ENCODE data around the gene NKAIN2.
"Not testable (repeated sequence)": the region's sequence is repeated elsewhere in the genome, so short reads cannot be mapped to it uniquely, and the experiment has no call there.

NKAIN2 gene

DNA sequence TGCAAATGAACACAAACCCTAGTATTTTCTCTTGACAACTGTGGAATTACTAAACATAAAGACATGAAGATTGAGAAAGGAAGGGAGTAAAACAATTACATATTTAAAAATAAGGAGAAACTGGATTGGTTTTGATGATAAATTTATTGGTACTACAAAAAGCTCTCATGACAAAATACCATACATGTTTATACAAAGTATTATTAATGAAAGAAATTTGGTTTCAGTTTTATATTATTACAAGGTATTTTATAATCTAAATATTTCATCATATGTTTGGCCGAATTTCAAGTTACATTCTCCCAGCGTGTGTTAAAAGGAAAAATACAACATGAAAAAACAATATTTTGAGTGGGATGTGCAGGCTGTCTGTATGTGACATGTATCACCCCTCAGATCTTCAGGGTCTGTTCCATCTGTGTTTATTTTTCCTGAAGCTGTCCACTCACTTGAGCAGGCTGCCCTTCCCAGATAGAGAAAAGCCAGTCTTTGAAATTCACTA, 568.4 kb downstream of the NKAIN2 start:
- Histone ChIP-seq H3K27ac (ENCODE audit: low read depth, low read length) (no peak overlapping the region), H3K9ac (ENCODE audit: low read depth in 1 of 2, low read length in 2 of 2) (no peak overlapping the region), H3K27me3 (ENCODE audit: control insufficient read depth in 1 of 2, insufficient read depth in 2 of 2, low read length in 2 of 2) (no peaks in the 10 kb centered on the region), H3K9me3 (ENCODE audit: control insufficient read depth in 1 of 2, low read length in 2 of 2) (no peaks in the 10 kb centered on the region), H3K4me1 (ENCODE audit: control insufficient read depth in 1 of 2, insufficient read depth in 2 of 2, low read length in 2 of 2) (no peaks in the 10 kb centered on the region), H3K4me3 (ENCODE audit: low read depth in 1 of 2, low read length in 2 of 2) (no peak overlapping the region), H3K36me3 (ENCODE audit: control insufficient read depth in 1 of 2, insufficient read depth in 2 of 2, low read length in 2 of 2) (no peaks in the 10 kb centered on the region)

DNA sequence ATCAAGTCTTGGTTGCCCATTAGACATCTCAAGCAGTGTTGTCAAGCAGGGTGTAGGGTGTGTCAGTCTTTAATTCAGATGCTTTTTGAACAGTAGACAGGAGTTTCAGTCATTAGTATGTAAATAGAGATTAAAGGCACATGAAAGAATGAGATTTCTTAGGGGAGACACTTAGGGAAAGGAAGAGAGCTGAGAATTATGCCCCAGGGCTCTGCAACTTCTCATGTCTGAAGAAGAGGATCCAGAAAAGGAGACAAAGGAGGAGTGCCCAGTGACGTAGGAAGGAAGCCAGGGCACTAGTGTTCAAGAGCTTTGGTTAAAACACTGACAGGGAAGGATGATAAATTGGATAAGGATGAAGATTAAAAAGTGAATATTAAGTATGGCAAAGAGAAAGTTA, 569.7 kb downstream of the NKAIN2 start:
- no peaks in the 10 kb centered on the region for H3K4me1 ChIP-seq (ENCODE audit: control insufficient read depth in 1 of 2, insufficient read depth in 2 of 2, low read length in 2 of 2)

DNA sequence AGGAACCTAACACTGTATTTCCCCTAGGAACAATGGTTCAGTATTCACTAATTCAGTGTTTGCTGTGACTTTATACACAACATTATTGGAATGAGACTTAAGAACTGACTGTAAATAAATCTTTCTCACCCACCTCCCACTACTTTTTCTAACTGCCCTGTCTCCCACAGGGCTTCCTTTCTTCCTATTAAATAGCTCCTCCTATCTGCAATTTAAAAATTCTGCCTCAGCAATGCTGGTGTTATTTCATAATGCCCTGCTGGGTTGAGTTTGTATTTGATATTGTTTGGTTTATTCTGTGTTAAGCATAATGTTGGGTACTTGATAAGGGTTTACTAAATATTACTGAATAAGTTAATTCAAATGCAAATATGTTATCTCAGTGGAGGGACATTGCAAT, 585.5 kb downstream of the NKAIN2 start:
- Histone ChIP-seq H3K9ac (ENCODE audit: low read depth in 1 of 2, low read length in 2 of 2) (no peak overlapping the region), H3K4me1 (ENCODE audit: control insufficient read depth in 1 of 2, insufficient read depth in 2 of 2, low read length in 2 of 2) (no peaks in the 10 kb centered on the region), H3K27me3 (ENCODE audit: control insufficient read depth in 1 of 2, insufficient read depth in 2 of 2, low read length in 2 of 2) (no peaks in the 10 kb centered on the region), H3K27ac (ENCODE audit: low read depth, low read length) (no peak overlapping the region), H3K36me3 (ENCODE audit: control insufficient read depth in 1 of 2, insufficient read depth in 2 of 2, low read length in 2 of 2) (no peaks in the 10 kb centered on the region), H3K4me3 (ENCODE audit: low read depth in 1 of 2, low read length in 2 of 2) (no peak overlapping the region), H3K9me3 (ENCODE audit: control insufficient read depth in 1 of 2, low read length in 2 of 2) (no peaks in the 10 kb centered on the region)

More for the DNA sequence above, 569.7 kb downstream of the NKAIN2 start:
- no peak overlapping the region for H3K9ac ChIP-seq (ENCODE audit: low read depth in 1 of 2, low read length in 2 of 2)
- no peak overlapping the region for H3K27ac ChIP-seq (ENCODE audit: low read depth, low read length)
- no peaks in the 10 kb centered on the region for H3K9me3 ChIP-seq (ENCODE audit: control insufficient read depth in 1 of 2, low read length in 2 of 2)
- H3K4me3 ChIP-seq (ENCODE audit: low read depth in 1 of 2, low read length in 2 of 2), result no peak overlapping the region
- no peaks in the 10 kb centered on the region for H3K36me3 ChIP-seq (ENCODE audit: control insufficient read depth in 1 of 2, insufficient read depth in 2 of 2, low read length in 2 of 2)
- no peaks in the 10 kb centered on the region for H3K27me3 ChIP-seq (ENCODE audit: control insufficient read depth in 1 of 2, insufficient read depth in 2 of 2, low read length in 2 of 2)

DNA sequence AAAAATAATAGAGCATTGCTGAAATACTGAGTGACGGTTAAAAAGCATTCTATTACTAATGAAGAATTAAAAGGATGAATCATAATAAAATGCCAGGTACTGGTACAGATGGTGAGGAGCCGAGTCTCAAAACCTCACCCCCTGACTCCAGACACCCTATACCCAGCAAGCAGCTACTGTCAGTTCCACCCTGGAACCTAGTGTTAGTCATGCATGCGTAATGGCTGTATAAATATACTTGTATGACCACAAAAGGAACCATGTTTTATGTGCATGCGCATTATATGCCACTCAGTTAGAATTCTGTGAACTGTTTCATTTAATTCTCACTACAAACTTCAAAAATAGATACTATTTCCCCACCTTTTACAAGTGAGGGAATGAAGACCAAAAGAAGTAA, 589.9 kb downstream of the NKAIN2 start:
- H3K9me3 ChIP-seq (ENCODE audit: control insufficient read depth in 1 of 2, low read length in 2 of 2), result no peaks in the 10 kb centered on the region
- no peaks in the 10 kb centered on the region for H3K4me1 ChIP-seq (ENCODE audit: control insufficient read depth in 1 of 2, insufficient read depth in 2 of 2, low read length in 2 of 2)
- H3K36me3 ChIP-seq (ENCODE audit: control insufficient read depth in 1 of 2, insufficient read depth in 2 of 2, low read length in 2 of 2), result no peaks in the 10 kb centered on the region
- no peaks in the 10 kb centered on the region for H3K27me3 ChIP-seq (ENCODE audit: control insufficient read depth in 1 of 2, insufficient read depth in 2 of 2, low read length in 2 of 2)
- H3K4me3 ChIP-seq (ENCODE audit: low read depth in 1 of 2, low read length in 2 of 2), result no peak overlapping the region
- no peak overlapping the region for H3K9ac ChIP-seq (ENCODE audit: low read depth in 1 of 2, low read length in 2 of 2)
- no peak overlapping the region for H3K27ac ChIP-seq (ENCODE audit: low read depth, low read length)

DNA sequence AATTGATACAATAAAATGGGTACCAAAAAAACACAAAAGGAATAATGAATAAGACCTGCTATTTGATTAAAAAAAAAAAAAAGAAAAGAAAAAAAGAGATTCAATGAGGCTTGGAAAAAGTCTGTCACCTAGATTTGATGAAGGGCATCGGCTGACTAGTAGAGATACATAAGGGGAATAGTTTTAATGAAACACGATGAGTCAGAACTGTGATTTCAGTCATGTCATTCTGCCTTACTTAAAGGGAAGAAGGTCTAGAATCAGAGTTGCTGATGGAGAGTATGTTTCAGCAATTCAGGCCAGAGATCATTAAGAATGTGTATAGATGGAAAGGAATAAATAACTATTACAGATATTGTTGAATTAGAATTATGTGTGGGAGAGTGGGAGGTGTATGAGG, 592.7 kb downstream of the NKAIN2 start:
- no peak overlapping the region for H3K4me3 ChIP-seq (ENCODE audit: low read depth in 1 of 2, low read length in 2 of 2)
- no peak overlapping the region for H3K9ac ChIP-seq (ENCODE audit: low read depth in 1 of 2, low read length in 2 of 2)
- no peaks in the 10 kb centered on the region for H3K36me3 ChIP-seq (ENCODE audit: control insufficient read depth in 1 of 2, insufficient read depth in 2 of 2, low read length in 2 of 2)
- H3K27me3 ChIP-seq (ENCODE audit: control insufficient read depth in 1 of 2, insufficient read depth in 2 of 2, low read length in 2 of 2), result no peaks in the 10 kb centered on the region
- H3K9me3 ChIP-seq (ENCODE audit: control insufficient read depth in 1 of 2, low read length in 2 of 2), result no peaks in the 10 kb centered on the region
- H3K4me1 ChIP-seq (ENCODE audit: control insufficient read depth in 1 of 2, insufficient read depth in 2 of 2, low read length in 2 of 2), result no peaks in the 10 kb centered on the region
- H3K27ac ChIP-seq (ENCODE audit: low read depth, low read length), result no peak overlapping the region

DNA sequence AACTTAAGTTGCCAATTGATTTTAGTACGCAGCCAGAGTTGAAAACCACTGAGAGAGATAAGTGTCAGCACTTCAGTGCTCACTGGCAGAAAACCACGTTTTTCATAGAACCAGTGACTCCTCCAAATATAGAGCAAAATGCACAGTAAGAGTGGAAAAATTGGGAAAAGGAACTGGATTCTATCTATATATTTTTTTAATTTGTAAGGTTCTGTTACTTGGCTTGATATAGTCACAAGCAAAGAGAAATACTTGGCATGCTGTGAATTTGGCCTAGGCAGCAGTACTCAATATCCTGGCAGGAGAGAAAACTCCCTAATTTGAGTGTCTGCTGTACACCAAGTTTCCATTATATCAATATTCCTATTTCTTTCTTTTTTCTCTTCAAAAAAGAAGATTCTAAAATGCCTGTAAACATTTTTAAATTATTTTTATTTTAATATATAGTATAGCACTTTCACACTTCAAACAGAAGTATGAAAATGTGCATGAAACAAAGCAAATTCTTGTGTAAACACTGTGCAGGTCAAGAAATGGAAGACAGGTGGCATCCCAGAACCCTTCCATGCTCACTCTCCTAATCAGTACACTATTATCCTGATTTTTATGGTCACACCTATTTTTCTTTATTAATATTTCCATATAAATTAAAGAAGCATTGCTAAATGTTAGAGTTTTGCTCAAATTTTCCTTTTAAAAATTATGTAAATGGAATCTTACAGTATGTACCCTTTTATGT, 596.8 kb downstream of the NKAIN2 start:
- no peak overlapping the region for H3K4me3 ChIP-seq (ENCODE audit: low read depth in 1 of 2, low read length in 2 of 2)
- no peaks in the 10 kb centered on the region for H3K36me3 ChIP-seq (ENCODE audit: control insufficient read depth in 1 of 2, insufficient read depth in 2 of 2, low read length in 2 of 2)
- H3K27ac ChIP-seq (ENCODE audit: low read depth, low read length), result no peak overlapping the region
- no peaks in the 10 kb centered on the region for H3K27me3 ChIP-seq (ENCODE audit: control insufficient read depth in 1 of 2, insufficient read depth in 2 of 2, low read length in 2 of 2)
- no peaks in the 10 kb centered on the region for H3K4me1 ChIP-seq (ENCODE audit: control insufficient read depth in 1 of 2, insufficient read depth in 2 of 2, low read length in 2 of 2)
- no peak overlapping the region for H3K9ac ChIP-seq (ENCODE audit: low read depth in 1 of 2, low read length in 2 of 2)
- no peaks in the 10 kb centered on the region for H3K9me3 ChIP-seq (ENCODE audit: control insufficient read depth in 1 of 2, low read length in 2 of 2)

DNA sequence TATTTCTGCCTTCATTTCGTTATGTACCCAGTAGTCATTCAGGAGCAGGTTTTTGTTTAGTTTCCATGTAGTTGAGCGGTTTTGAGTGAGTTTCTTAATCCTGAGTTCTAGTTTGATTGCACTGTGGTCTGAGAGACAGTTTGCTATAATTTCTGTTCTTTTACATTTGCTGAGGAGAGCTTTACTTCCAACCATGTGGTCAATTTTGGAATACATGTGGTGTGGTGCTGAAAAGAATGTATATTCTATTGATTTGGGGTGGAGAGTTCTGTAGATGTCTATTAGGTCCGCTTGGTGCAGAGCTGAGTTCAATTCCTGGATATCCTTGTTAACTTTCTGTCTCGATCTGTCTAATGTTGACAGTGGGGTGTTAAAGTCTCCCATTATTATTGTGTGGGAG, 606.8 kb downstream of the NKAIN2 start:
- H3K4me1 ChIP-seq (ENCODE audit: control insufficient read depth in 1 of 2, insufficient read depth in 2 of 2, low read length in 2 of 2); H3K9me3 ChIP-seq (ENCODE audit: control insufficient read depth in 1 of 2, low read length in 2 of 2); H3K4me3 ChIP-seq (ENCODE audit: low read depth in 1 of 2, low read length in 2 of 2); H3K27me3 ChIP-seq (ENCODE audit: control insufficient read depth in 1 of 2, insufficient read depth in 2 of 2, low read length in 2 of 2); H3K27ac ChIP-seq (ENCODE audit: low read depth, low read length); H3K36me3 ChIP-seq (ENCODE audit: control insufficient read depth in 1 of 2, insufficient read depth in 2 of 2, low read length in 2 of 2); H3K9ac ChIP-seq (ENCODE audit: low read depth in 1 of 2, low read length in 2 of 2): not testable (repeated sequence)

DNA sequence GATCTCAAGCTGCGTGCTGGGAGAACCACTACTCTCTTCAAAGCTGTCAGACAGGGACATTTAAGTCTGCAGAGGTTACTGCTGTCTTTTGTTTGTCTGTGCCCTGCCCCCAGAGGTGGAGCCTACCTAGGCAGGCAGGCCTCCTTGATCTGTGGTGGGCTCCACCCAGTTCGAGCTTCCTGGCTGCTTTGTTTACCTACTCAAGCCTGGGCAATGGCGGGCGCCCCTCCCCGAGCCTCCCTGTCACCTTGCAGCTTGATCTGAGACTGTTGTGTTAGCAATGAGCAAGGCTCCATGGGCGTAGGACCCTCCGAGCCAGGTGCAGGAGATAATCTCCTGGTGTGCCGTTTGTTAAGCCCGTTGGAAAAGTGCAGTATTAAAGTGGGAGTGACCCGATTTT, 609.0 kb downstream of the NKAIN2 start:
- not testable (repeated sequence) for H3K27ac ChIP-seq (ENCODE audit: low read depth, low read length); H3K9me3 ChIP-seq (ENCODE audit: control insufficient read depth in 1 of 2, low read length in 2 of 2); H3K27me3 ChIP-seq (ENCODE audit: control insufficient read depth in 1 of 2, insufficient read depth in 2 of 2, low read length in 2 of 2); H3K9ac ChIP-seq (ENCODE audit: low read depth in 1 of 2, low read length in 2 of 2); H3K4me1 ChIP-seq (ENCODE audit: control insufficient read depth in 1 of 2, insufficient read depth in 2 of 2, low read length in 2 of 2); H3K36me3 ChIP-seq (ENCODE audit: control insufficient read depth in 1 of 2, insufficient read depth in 2 of 2, low read length in 2 of 2); H3K4me3 ChIP-seq (ENCODE audit: low read depth in 1 of 2, low read length in 2 of 2)

DNA sequence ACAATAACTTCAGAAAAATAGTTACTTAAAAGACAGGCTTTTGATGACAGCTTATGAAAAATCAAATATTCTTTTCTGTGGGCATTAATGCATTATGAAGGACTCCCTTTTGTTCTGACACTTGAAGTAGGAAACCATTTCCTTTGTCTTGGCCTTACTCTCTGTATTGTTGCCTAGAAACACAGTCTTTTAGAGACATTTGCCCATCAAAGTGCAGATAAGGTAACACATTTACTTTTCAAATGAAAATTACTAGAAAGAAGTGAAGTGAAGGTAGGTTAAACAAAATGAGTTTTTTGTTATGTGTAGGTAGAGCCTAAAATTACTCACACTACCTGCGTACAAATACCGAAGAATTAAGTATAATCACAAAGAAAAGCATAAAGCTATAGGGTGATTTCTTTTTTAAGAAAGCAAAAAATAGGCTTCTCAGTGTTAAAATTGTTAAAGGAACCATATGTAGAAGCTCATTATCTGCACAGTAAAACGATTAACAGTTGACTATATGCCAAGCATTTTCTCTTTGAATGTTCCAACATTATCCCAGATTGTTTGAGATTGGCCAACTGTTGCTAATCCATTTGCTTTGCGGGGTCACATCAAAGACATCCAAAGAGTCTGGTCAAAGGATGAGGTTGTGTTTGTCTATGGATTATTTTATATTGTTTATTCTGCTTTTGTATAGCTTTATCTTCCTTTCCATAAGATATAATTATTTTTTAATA, 616.6 kb downstream of the NKAIN2 start:
- Histone ChIP-seq H3K27me3 (ENCODE audit: control insufficient read depth in 1 of 2, insufficient read depth in 2 of 2, low read length in 2 of 2) (no peaks in the 10 kb centered on the region), H3K4me3 (ENCODE audit: low read depth in 1 of 2, low read length in 2 of 2) (no peak overlapping the region), H3K36me3 (ENCODE audit: control insufficient read depth in 1 of 2, insufficient read depth in 2 of 2, low read length in 2 of 2) (no peaks in the 10 kb centered on the region), H3K27ac (ENCODE audit: low read depth, low read length) (no peak overlapping the region), H3K9me3 (ENCODE audit: control insufficient read depth in 1 of 2, low read length in 2 of 2) (no peaks in the 10 kb centered on the region), H3K4me1 (ENCODE audit: control insufficient read depth in 1 of 2, insufficient read depth in 2 of 2, low read length in 2 of 2) (no peaks in the 10 kb centered on the region), H3K9ac (ENCODE audit: low read depth in 1 of 2, low read length in 2 of 2) (no peak overlapping the region)

DNA sequence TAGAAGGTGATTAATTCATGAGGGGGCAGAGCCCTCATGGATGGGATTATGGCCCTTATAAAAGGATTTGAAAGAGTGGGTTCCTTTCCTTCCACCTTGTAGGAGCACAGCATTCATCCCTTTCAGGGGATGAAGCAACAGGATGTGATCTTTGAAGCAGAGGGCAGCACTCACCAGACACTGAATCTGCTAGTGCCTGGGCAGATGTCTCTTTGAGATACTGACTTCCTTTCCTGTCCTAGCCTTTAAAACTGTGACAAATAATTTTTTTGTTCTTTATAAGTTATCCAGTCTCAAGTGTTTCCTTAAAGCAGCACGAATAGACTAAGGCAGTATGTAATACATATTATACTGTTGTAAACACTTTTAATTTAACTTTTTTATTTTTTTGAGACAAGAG, 620.0 kb downstream of the NKAIN2 start:
- Histone ChIP-seq H3K9me3 (ENCODE audit: control insufficient read depth in 1 of 2, low read length in 2 of 2) (no peaks in the 10 kb centered on the region), H3K4me1 (ENCODE audit: control insufficient read depth in 1 of 2, insufficient read depth in 2 of 2, low read length in 2 of 2) (no peaks in the 10 kb centered on the region), H3K27ac (ENCODE audit: low read depth, low read length) (no peak overlapping the region), H3K9ac (ENCODE audit: low read depth in 1 of 2, low read length in 2 of 2) (no peak overlapping the region), H3K4me3 (ENCODE audit: low read depth in 1 of 2, low read length in 2 of 2) (no peak overlapping the region), H3K27me3 (ENCODE audit: control insufficient read depth in 1 of 2, insufficient read depth in 2 of 2, low read length in 2 of 2) (no peaks in the 10 kb centered on the region), H3K36me3 (ENCODE audit: control insufficient read depth in 1 of 2, insufficient read depth in 2 of 2, low read length in 2 of 2) (no peaks in the 10 kb centered on the region)
